GM19397 (cell line): ENCODE data around the gene TBC1D22A.

Experiments used
- ATAC-seq: cut with Tn5 transposase; IDR thresholded peaks from one replicate; pipeline ENCODE4 v1.9.1; 2021; ENCODE audit warnings: mild to moderate bottlenecking, moderate library complexity; ENCODE audit not compliant: unreplicated experiment

Gene TBC1D22A

DNA sequence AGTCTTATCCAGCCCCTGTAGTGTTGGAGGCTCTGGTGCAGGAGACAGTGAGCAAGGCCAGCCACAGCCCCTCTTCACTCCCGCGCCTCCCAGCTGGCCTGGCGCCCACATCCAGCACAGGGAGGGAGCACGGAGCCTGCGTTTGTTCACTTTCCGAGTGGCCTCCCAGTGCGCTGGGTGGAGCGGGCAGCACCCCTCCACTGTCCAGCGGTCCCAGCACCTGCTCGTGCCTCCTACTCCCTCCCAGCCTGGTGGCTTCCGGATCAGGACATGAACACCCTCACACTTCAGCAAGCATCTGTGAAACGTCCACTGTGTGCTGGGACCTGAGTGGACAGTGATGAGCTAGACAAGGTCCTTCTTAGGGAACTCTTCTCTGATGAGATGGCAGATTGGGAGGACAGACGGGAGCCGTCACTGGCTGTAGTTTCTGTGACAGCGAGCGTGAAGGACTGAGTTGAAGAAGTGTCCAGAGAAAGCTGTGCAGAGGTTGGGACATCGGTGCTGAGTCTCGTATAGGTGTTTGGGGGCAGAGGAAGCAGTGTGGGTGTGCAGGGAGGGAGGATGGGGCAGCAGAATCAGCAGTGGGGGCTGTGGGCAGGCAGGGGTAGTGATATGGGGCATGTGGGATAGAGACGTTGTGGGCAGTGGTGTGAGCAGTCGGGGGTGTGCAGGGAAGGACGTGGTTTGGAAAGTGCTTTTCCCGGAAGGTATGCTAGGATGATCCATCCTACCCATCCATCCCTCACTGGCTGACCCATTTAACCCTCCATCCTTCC lies 256.8 kb downstream of the TBC1D22A start:
- no peak for ATAC-seq

GRCh38 chr22:47020166-47020565 lies 257.7 kb downstream of the TBC1D22A start:
- no peak for ATAC-seq

DNA sequence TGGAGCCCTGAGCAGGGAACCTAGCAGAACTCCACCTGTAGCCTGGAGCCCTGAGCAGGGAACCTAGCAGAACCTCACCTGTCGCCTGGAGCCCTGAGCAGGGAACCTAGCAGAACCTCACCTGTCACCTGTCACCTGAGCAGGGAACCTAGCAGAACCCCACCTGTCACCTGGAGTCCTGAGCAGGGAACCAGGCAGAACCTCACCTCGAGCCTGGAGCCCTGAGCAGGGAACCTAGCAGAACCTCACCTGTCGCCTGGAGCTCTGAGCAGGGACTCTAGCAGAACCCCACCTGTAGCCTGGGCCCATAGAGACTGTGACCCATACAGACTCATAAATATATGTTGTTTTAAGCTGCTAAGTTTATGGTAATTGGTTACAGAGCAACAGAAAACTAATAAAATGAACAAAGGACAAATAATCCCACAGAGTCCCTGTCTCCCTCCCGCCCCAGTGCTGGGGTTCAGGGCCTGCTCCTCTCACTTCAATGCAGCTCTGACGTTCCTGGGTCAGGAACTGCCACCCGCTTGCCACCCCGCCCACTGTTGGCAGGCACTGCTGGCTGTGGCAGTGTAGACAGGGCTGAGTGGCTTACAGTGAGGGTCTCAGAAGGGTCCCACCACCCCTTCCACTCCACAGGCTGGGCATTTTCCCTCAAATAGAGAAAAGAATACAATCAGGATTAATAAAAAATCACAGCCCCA lies 259.1 kb downstream of the TBC1D22A start:
- ATAC-seq: no peak

GRCh38 chr22:47022075-47022473 lies 259.6 kb downstream of the TBC1D22A start:
- ATAC-seq: no peak

DNA sequence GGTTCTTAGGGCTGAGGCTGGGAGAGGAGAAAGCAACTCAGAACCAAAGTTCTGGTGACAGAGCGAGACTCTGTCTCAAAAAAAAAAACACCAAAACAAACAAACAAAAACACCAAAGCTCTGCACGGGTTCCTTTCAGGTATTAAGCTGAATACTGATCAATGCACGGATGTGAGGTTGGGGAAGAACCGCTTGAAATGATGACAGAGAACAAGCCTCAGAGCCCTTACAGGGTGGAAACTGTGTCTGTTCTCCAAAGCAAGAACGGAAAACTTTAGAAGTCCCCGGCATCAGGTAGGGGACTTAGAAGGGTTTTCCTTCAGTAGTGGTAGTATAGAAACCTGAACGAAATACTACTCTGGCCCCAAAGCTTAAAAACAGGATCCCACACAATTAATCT lies 260.0 kb downstream of the TBC1D22A start:
- no peak for ATAC-seq

- ATAC-seq: no peak
Observed at GRCh38 chr22:47023871-47024270, 261.4 kb downstream of the TBC1D22A start.

DNA sequence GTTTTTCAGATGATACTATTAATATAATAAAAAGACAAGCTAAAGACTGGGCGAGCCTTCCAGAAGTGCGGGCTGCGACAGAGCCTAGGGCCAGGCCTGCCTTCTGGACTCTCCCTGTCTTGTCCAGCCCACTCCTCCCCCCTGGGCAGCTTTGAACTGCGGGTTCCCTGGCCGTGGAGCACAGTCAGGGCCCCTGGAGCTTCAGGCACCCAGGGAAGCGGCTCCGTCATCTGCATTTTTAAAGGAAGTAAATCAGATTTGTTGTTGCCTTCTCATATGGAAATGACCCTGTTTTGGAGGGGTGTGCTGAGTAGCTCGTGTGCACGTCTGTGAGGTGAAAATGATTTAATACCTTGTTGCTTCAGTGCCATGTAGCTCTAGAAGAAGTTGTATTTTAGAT lies 265.3 kb downstream of the TBC1D22A start:
- no peak for ATAC-seq

DNA sequence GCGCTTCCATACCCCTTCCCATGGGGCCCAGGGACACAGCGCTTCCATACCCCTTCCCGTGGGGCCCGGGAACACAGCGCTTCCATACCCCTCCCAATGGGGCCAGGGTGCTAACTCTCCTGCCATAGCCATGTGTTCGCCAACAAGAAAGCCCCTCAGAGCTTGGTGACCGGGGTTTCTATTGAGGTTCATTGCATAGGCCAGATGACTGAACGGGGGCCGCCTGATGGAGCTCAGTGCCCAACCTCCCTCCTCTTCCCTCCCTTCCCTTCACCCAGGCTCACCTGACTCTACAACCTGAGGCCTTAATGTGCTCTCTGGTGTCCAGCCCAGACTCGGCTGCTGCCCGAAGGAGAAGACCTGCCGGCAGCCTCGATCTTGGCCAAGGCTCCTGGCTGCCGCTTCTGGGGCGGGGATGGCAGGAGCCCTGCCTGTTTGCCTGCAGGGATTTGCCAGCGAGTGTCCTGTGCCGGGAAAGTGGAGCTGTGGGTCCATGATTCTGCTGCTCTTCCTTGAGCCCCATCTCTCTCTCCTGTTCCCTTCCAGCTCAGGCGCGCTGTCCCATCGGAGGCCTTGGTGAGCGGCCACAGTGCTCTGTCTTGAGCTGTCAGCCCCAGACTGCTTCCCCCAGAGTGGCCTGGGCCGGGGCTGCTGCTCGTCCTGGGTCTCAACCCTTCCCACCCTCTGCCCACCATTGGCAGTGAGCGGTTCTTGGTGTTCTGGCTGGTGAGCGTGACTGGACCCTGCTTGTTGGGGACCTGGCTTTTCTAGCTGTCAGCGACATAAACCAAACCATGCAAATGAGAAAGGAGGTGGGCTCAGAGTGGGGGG lies 267.0 kb downstream of the TBC1D22A start:
- no peak for ATAC-seq

DNA sequence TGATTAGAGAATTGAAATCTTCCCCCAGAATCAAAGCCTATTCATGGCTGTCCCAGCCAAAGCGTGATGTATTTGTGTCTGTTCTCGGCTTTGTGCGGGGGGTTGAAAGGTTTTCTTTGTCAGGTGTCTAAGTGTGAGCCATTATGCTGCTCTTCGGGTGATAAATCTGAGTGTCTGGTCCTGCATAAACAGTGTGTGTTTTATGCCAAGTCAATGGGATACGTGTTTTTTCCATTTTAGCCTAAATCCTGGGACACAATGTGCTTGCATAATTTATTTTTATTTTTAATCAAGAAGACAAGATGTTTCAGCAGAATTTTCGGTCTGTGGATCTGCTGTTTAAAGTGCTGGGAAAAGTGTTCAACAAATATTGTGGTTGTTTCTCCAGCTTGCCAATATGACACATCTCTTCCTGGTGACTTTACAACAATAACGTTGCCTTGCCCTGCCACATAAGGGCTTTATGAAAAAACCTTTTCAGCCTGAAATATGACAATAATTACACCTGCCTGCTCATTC lies 267.8 kb downstream of the TBC1D22A start:
- ATAC-seq: no peak

- ATAC-seq: no peak
Observed at GRCh38 chr22:47030881-47031627, 268.6 kb downstream of the TBC1D22A start.

DNA sequence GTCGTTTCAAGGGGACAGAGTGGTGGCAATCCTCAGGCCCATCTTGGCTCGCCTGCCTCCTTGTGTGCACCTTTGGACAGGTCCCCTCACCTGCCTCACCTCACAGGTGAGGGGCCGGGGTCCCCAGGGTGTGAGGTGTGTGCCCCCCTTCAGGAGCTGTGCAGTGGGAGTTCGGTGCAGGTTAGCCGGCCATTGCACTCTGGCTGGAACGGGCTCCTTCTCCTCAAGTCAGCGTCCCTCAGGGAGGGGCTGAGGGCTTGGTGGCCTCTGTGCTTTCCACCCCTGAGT lies 269.1 kb downstream of the TBC1D22A start:
- no peak for ATAC-seq

DNA sequence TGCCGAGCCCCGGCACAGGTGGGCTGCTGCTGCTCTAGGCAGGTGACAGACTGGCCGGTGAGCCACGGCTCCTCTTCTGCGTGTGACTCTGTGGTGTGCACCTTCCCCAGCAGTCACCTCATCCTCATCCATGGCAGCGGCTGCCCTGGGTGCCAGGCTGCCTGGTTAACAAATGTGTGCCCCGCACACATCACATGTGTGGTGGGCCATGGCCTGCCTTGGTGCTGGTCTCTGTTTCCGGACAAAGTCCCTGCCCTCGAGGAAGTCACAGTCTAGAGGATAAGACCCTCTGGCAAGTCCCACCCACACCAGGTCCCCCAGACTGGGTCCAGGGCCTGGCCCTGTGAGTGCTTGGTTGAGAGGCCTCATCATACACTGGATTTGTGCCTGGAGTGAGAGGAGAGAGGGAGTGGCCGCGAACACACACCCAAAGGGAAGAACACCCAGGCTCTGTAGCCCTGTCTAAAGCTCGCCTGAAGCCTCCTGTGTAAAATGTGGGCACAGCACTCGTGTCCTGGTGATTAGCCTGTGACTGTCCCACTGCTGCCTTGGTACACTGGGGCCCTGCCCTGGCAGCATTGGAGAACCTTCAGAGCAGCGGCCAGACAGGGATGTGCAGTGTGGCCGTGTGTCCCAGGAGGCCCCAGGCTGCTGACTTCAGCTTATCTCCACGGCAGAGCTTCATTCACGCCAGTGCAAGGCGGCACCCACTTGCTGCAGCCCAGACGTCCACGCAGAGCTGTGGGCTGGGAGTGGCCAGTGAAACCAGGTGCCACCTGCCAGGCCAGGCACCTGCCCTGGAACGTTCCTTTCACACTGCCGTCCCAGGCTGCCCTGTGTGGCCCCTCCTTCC lies 269.9 kb downstream of the TBC1D22A start:
- ATAC-seq: no peak

DNA sequence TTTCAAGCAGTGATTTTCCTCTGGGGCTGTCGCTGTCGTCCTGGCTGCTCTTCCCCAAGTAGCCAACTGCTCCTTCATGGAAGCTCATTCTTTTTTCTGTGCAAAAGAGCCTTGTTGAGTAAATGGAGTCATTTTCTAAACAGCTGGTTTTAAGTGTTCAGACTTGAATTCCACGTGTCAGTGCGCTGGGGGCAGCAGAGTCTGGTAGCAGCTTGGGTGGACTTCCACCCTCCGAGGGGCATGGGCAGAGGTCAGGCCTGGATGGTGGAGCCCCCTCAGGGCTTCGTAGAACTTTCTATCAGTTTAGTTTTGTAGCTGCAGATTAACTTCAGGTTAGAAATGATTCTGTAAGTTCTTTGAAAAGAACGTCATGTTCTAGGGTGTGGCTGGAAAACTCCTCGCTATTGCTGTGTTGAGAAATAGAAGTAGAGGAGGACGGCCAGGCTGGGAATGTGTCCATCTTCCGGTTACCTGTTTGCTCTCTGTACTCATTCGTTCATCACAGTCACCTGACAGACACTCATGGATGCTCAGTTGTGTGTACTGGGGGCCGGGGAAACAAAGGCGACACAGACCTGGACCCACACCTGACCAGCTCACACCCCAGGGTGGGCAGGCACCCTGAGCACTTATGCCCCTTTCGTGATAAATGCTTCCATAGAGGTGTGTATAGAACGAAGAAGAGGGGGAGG lies 270.7 kb downstream of the TBC1D22A start:
- no peak for ATAC-seq

DNA sequence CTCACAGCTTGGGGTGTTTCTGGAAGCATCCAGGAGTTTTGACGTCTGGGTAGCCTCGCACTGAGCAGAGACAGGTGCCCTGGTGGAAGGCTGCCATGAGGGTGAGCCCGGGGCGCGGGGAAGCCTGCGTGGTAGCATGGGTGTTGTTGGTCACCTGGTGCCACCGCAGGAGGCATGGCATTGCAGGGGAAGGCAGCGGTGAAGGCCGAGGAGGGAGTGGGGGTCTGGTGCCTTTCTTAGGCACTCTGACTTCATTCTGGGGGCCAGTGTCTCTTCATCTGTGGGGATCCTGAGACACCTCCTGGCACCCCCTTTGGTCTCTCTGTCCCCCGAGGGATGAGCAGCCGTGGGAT lies 271.2 kb downstream of the TBC1D22A start:
- ATAC-seq: no peak

DNA sequence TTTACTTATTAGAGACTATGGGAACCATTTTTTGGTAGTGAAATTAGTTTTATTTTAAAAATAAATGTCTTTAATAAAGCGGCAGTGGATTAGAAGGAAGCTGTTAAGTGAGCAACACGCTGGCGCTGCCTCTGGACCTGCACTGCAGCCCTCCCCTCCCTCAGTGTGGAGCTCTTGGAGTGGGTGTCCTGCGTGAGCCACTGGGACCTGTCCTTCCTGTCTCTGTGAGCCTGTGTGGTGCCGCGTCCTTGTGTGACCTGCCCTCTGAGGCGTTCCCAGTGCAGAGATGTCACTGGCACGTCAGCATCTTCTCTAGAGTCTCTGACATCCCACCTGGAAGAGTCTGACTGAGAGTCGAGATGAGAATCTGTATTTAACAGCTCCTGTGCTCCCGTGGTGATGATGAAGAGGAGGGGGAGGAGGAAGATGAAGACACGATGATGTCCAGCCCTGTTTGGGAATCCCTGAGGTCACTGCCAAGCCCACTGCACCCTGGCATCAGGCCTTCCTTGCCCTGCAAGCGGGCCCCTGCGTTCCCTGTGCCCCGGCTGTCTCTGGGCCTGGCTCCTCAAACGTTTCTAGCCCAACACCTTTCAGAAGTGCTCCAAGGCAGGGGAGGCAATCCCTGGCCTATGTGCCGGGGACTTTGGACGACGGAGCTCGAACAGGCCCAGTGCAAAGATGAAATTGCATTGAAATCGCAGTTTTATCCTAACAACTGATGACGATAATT lies 271.8 kb downstream of the TBC1D22A start:
- ATAC-seq: no peak

- ATAC-seq: no peak
Observed at GRCh38 chr22:47034905-47035419, 272.5 kb downstream of the TBC1D22A start.

- ATAC-seq: no peak
Observed at GRCh38 chr22:47035425-47035881, 273.0 kb downstream of the TBC1D22A start.

DNA sequence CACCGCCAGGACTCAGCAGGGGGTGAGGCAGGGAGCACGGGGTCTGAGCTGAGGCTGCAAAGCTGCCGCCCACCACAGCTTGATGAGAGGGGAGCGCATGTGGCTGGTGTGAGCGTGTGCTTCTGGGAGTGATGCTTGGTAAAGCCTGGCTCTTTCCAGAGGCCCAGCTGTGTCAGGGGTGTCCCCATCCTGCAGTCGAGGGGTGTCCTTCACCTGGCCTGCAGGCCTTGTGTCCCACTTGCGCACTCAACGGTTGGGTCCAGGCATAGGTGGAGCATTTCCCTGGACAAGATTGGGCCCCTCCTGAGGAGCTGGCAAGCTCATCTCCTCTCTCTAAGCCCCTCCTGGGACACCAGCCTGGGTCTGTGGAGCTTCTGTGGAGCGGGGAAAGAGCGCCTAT lies 273.9 kb downstream of the TBC1D22A start:
- ATAC-seq: no peak
